HCT116 (cell line): ENCODE results near the gene DPYD.

ENCODE experiments used
- JUND ChIP-seq: IDR thresholded peaks from 2 replicates; pipeline ENCODE4 v1.6.1; 2012
- POLR2A ChIP-seq: IDR thresholded peaks from 2 replicates; pipeline ENCODE4 v1.7.0; 2011; ENCODE audit warnings: borderline replicate concordance; ENCODE audit not compliant: insufficient read depth, insufficient read length; ENCODE audit errors: extremely low read depth
- SIN3A ChIP-seq: IDR thresholded peaks from 2 replicates; pipeline ENCODE4 v1.6.1; 2012; ENCODE audit warnings: low read depth
- TF ChIP-seq, protein P1 (sequence below), 3 experiments: fragments of 200-600 bp in 1 of 3; sonication (generic) in 1 of 3; IDR thresholded peaks in 2 of 3; conservative IDR thresholded peaks in 1 of 3; 2 replicates each; pipeline ENCODE4 v1.5.1; 2012 to 2017; ENCODE audit warnings: low read depth in 2 of 3, low read length in 2 of 3, antibody characterized with exemption in 1 of 3, borderline replicate concordance in 1 of 3, control low read depth in 1 of 3, mild to moderate bottlenecking in 1 of 3, mixed read lengths in 1 of 3, mixed run types in 1 of 3, moderate library complexity in 1 of 3; ENCODE audit not compliant: insufficient read depth in 1 of 3
- TF ChIP-seq, protein P2 (sequence below): IDR thresholded peaks from 2 replicates; pipeline ENCODE4 v1.6.1; 2012

DNA sequence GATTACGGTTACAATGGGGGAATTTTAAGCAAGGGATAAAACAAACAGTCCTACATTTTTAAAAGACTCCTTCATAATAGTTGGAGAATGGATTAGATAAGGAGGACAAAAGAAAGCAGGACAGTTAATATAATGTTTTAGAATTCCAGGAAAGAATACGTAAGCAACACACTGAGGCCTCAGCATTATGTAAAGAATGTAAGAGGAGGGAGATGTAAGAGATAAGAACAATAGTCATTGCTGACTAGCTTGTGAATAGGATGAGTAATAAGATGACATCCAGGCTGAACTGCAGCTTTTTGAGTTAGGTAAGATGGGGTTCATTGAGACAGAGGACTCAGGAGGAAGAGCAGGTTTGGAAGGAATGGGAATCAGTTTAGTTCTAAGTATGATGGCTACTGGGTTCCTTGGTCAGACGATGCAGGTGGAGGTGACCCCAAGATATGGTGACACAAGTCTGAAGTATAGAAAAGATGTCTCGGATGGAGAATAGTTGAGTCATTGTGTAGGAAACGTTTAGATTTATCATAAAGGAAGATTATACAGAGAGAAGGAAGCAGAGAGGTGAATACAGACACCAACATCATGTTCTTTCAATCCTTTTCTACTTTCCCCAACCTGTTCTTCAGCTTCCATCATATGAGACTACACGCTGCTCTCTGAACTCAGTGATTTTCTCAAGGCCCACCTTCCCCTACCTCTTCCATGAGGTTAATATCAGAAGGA is 826.4 kb downstream of the DPYD start:
- TF ChIP-seq, protein P1, sequence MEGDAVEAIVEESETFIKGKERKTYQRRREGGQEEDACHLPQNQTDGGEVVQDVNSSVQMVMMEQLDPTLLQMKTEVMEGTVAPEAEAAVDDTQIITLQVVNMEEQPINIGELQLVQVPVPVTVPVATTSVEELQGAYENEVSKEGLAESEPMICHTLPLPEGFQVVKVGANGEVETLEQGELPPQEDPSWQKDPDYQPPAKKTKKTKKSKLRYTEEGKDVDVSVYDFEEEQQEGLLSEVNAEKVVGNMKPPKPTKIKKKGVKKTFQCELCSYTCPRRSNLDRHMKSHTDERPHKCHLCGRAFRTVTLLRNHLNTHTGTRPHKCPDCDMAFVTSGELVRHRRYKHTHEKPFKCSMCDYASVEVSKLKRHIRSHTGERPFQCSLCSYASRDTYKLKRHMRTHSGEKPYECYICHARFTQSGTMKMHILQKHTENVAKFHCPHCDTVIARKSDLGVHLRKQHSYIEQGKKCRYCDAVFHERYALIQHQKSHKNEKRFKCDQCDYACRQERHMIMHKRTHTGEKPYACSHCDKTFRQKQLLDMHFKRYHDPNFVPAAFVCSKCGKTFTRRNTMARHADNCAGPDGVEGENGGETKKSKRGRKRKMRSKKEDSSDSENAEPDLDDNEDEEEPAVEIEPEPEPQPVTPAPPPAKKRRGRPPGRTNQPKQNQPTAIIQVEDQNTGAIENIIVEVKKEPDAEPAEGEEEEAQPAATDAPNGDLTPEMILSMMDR (IDR thresholded peaks at IDR 0.05 in 2 of 3, conservative IDR thresholded peaks at IDR 0.05 in 1 of 3; ENCODE audit: borderline replicate concordance in 1 of 3, insufficient read depth in 1 of 3, low read depth in 2 of 3, low read length in 2 of 3), result no peak
- no peak for TF ChIP-seq SIN3A
- TF ChIP-seq JUND, result no peak
- TF ChIP-seq, protein P2, sequence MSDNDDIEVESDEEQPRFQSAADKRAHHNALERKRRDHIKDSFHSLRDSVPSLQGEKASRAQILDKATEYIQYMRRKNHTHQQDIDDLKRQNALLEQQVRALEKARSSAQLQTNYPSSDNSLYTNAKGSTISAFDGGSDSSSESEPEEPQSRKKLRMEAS, result no peak
- TF ChIP-seq POLR2A, result no peak
